HG03469 (cell line): ENCODE data around the gene SYNJ1.
"Not testable (repeated sequence)": the region's sequence is repeated elsewhere in the genome, so short reads cannot be mapped to it uniquely, and the experiment has no call there.

Experiments
- ATAC-seq: cut with Tn5 transposase; IDR thresholded peaks from one replicate; pipeline ENCODE4 v1.9.1; 2021; ENCODE audit warnings: mild to moderate bottlenecking, moderate library complexity, moderate number of reproducible peaks; ENCODE audit not compliant: unreplicated experiment

SYNJ1 gene

GRCh38 chr21:32727687-32728455 is at the start of gene SYNJ1:
Gene SYNJ1, minus strand, starts transcription at chr21:32728013. Its CDS starts 1,118 bp downstream, at chr21:32726895.
- ATAC-seq, result peak; percentile 74

DNA sequence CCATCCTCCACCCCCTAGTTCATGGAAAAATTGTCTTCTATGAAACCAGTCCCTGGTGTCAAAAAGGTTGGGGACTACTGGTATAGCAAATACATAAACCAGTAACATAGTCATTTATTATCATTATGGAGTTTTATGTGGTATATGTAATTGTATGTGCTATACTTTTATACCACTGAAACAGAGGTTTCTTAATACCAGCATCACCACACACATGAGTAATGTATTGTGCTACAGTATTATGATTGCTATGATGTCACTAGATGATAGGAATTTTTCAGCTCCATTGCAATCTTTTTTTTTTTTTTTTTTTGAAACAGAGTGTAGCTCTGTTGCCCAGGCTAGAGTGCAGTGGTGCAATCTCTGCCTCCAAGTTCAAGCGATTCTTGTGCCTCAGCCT is 49.5 kb upstream of the SYNJ1 start:
- ATAC-seq, result no peak

GRCh38 chr21:32776743-32777142 is 48.9 kb upstream of the SYNJ1 start:
- no peak for ATAC-seq

DNA sequence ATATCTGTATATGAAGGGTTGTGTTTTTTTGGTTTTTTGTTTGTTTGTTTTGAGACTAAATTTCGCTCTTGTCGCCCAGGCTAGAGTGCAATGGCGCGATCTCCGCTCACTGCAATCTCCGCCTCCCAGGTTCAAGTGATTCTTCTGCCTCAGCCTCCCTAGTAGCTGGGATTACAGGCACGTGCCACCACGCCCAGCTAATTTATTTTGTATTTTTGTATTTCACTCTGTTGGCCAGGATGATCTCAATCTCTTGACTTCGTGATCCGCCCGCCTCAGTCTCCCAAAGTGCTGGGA is 45.2 kb upstream of the SYNJ1 start:
- ATAC-seq, result not testable (repeated sequence)

DNA sequence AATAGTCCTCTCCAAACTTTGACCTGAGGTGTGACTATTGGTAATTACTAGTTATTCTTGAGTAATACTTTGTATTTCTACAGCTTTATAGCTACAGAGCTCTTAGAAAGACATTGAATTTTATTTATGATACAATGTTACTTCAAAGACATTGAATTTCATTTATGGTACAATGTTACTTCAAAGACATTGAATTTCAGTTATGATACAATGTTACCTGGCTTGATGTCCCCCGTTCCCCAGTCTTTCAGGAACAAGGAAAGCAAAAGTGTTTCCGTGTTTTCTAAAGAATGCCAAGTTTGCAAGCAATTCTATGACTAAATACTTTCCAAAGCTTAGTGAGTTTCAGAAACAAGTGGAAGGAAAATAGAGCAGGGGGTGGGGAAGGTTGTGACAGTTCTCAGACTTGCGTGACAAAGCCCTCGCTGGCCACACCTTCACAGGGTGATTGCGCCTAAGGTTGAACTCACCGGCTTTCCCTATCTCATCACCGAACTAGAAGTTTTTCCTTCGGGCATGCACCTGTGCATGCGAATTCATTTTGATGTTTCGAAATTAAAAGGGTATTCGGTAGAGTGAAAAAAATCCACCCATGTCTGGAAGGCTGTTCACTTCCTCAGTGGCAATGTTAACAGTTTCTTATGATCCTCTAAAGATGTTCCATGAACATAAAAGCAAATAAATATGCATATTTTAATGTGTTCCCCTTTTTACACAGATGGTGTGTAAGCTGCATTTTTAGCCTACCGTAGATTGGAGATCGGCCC is 44.7 kb upstream of the SYNJ1 start:
- no peak for ATAC-seq

DNA sequence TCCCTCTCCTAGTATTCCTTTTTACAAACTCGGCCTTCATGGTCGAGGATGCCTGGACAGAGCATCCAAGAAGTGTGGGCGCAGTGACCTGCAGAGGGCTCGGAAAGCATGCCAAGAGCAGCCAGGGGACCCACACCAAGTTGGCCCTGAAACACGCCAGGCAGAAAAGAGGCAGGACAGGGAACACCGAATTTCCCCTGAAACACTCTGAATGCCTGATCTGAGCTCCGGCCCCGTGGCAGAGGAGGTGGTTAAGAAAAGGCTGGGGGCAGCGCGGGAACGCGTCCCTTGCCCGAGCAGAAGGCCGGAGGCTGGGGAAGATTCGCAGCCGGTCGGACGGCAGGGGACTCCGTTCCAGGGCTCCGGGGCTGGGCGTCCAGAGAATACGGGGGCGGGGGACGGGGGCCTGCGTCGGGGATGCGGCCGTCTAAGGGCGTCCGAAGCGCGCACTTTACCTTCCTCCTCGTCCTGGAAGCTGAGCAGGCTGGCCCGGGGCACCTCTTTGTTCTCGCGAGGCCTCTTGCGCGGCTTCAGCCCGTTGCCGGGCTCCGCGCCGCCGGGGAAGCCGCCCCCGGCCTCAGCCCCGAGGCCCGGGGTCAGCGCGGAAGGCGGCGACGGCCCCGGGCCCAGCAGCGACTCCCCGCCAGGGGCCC is 43.2 kb upstream of the SYNJ1 start:
- ATAC-seq, result peak; percentile 25

DNA sequence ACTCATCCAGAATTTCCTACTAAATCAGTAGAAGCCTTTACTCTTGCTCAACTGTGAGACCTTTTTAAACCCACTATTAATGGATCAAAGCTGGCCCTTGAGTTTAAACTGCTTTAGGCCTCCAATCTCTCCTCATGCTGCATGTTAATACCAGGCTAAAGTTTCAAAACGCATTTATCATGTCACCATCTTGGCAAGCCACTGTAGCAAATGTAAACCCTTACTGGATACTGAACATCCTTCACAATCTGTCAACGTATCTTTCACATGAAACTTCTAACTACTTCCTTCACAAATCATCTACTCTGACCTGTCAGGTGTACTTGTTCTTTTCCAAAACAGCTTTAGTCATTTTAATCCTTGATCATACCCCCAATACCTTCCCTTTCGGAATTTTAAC is 40.7 kb upstream of the SYNJ1 start:
- ATAC-seq, result no peak

- no peak for ATAC-seq
These were observed 37.2 kb upstream of the SYNJ1 start for GRCh38 chr21:32765058-32765457.

GRCh38 chr21:32764186-32764585 is 36.4 kb upstream of the SYNJ1 start:
- no peak for ATAC-seq

GRCh38 chr21:32757804-32758203 is 30.0 kb upstream of the SYNJ1 start:
- no peak for ATAC-seq

- no peak for ATAC-seq
These were observed 28.3 kb upstream of the SYNJ1 start for GRCh38 chr21:32756096-32756495.

GRCh38 chr21:32753818-32754585 is 26.2 kb upstream of the SYNJ1 start:
- no peak for ATAC-seq

DNA sequence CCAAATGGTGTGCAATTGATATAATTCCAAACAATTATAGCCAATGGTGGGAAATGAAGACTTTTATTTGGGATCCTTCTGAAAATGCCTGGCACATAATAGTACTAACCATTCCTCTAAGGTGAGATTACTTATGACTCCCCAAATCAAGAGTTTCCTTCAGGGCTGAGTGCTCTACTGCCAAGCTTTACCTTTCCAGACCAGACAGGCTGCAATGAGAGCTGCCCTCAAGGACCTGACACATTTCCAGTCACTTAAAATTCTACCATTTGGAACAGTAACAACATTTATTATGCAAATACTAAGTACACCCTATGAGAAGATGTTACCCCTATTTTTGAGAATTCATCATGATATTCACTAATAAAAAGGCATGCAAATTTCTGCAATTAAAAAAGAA is 22.6 kb upstream of the SYNJ1 start:
- no peak for ATAC-seq

GRCh38 chr21:32749662-32750061 is 21.8 kb upstream of the SYNJ1 start:
- ATAC-seq, result no peak

DNA sequence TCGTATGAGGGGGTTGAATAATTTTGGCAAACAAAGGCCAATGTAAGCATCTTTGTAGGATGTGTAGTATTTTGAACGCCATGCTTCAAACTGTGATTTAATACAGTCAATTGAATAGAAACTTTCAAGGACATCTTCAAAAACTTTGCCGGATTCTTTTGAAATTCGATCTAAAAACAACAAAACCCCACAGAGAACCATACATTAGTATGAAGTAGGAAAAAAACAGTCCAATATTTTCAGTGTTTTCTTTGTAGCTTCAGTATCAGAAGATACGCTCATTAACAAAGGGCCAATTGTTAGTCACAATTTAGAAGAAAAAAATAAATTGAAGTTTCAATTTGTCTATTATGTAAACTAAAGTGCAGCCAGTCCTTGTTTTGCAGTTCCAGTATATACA is 20.7 kb upstream of the SYNJ1 start:
- ATAC-seq, result no peak

GRCh38 chr21:32747396-32747795 is 19.6 kb upstream of the SYNJ1 start:
- no peak for ATAC-seq

- not testable (repeated sequence) for ATAC-seq
These were observed 18.9 kb upstream of the SYNJ1 start for GRCh38 chr21:32746711-32747110.

- ATAC-seq, result no peak
These were observed 14.6 kb upstream of the SYNJ1 start for GRCh38 chr21:32742396-32742795.

GRCh38 chr21:32741336-32741735 is 13.5 kb upstream of the SYNJ1 start:
- no peak for ATAC-seq

- no peak for ATAC-seq
These were observed 12.1 kb upstream of the SYNJ1 start for GRCh38 chr21:32739946-32740345.

- not testable (repeated sequence) for ATAC-seq
These were observed 8.3 kb upstream of the SYNJ1 start for GRCh38 chr21:32736083-32736482.
